Panc1 (cell line): ENCODE measurements around the gene SIRT1. TPM values are rescaled to one million over a fixed set of nuclear protein-coding genes. Genes with fewer than 3 reads are reported as not detected.

Experiments used
- ATAC-seq: fragments of 200-7000 bp; cut with Tn5 transposase; 2 replicates; pipeline ENCODE4 v1.9.1; 2020; ENCODE audit warnings: mild to moderate bottlenecking, moderate library complexity
- BruUV-seq: library from RNA; stranded (reverse); fragments of 400-500 nt; replicated peaks from 2 replicates; lab custom pipeline; 2021; lab: Mats Ljungman, UMichigan
- CTCF ChIA-PET: fragments of 300-600 bp; sonication (Branson Sonifier 250); formaldehyde crosslinking; loops from one replicate; lab custom pipeline; 2022; ENCODE audit warnings: antibody characterized with exemption; lab: Charles Lee
- POLR2A ChIA-PET: fragments of 300-600 bp; sonication (Branson Sonifier 250); formaldehyde crosslinking; loops from one replicate; lab custom pipeline; 2022; ENCODE audit warnings: antibody characterized with exemption; lab: Charles Lee
- DNase-seq: peaks from one replicate; pipeline ENCODE4 v3.0.0-alpha.2; 2010; ENCODE audit warnings: low read depth, low spot score
- H3K27ac ChIP-seq: 2 replicates; pipeline ENCODE4 v1.5.1; 2011; ENCODE audit warnings: mild to moderate bottlenecking, low read length, inconsistent platforms
- H3K27me3 ChIP-seq: fragments of 200-500 bp; sonication (Bioruptor generic); 2 replicates; pipeline ENCODE4 v1.6.0; 2014; ENCODE audit warnings: low read length, inconsistent platforms; ENCODE audit not compliant: control insufficient read depth, insufficient read depth
- H3K36me3 ChIP-seq: fragments of 200-500 bp; sonication (Bioruptor generic); 2 replicates; pipeline ENCODE4 v1.5.1; 2014; ENCODE audit warnings: inconsistent platforms, mild to moderate bottlenecking, low read length, moderate library complexity; ENCODE audit not compliant: control insufficient read depth, insufficient read depth
- H3K4me1 ChIP-seq: 2 replicates; pipeline ENCODE4 v1.5.1; 2011; ENCODE audit warnings: inconsistent platforms, mild to moderate bottlenecking, low read length, moderate library complexity; ENCODE audit not compliant: control insufficient read depth, insufficient read depth
- H3K4me3 ChIP-seq, 2 experiments: 2 replicates each; pipeline ENCODE4 v1.5.1; 2011 to 2012; ENCODE audit warnings: low read depth in 2 of 2, low read length in 2 of 2, mild to moderate bottlenecking in 2 of 2, inconsistent platforms in 1 of 2, moderate library complexity in 1 of 2
- H3K9me3 ChIP-seq: fragments of 200-500 bp; sonication (Bioruptor generic); 2 replicates; pipeline ENCODE4 v1.5.1; 2014; ENCODE audit warnings: low read depth, mild to moderate bottlenecking, inconsistent platforms, low read length, moderate library complexity; ENCODE audit not compliant: control insufficient read depth, insufficient read depth
- CTCF ChIP-seq: fragments of 450-650 bp; IDR thresholded peaks from 2 replicates; pipeline ENCODE4 v1.5.1; 2017; ENCODE audit warnings: mild to moderate bottlenecking
- POLR2AphosphoS5 ChIP-seq: IDR thresholded peaks from 2 replicates; pipeline ENCODE4 v1.6.1; 2012; ENCODE audit warnings: mild to moderate bottlenecking, low read depth, low read length, moderate library complexity
- SIN3A ChIP-seq: IDR thresholded peaks from 2 replicates; pipeline ENCODE4 v1.6.1; 2012; ENCODE audit warnings: low read depth, mild to moderate bottlenecking, low read length, moderate library complexity, borderline replicate concordance; ENCODE audit not compliant: insufficient read depth
- TCF7L2 ChIP-seq: IDR thresholded peaks from 2 replicates; pipeline ENCODE4 v1.6.1; 2011; ENCODE audit warnings: mild to moderate bottlenecking, low read depth, low read length, inconsistent platforms
- in situ Hi-C: cut with HindIII; loops from 2 replicates; pipeline ENCODE4 v1.10.0; 2016; ENCODE audit warnings: low sequenced_read_pairs, low pct_unique_long_range_greater_than_20kb
- intact Hi-C: fragments of 100-400 bp; cut with micrococcal nuclease; formaldehyde crosslinking; loops from one replicate; pipeline ENCODE4 v1.10.0; 2022; ENCODE audit not compliant: unreplicated experiment
- total RNA-seq: library from RNA; stranded (reverse); gene quantifications from one replicate; pipeline ENCODE4 v1.2.1, GENCODE V29; 2021; ENCODE audit not compliant: unreplicated experiment
- TF ChIP-seq, protein P1 (sequence below), 2 experiments: IDR thresholded peaks; 2 replicates each; pipeline ENCODE4 v1.6.1; 2011 to 2012; ENCODE audit warnings: low read depth in 2 of 2, control low read depth in 1 of 2, low read length in 1 of 2, mild to moderate bottlenecking in 1 of 2, moderate library complexity in 1 of 2; ENCODE audit not compliant: insufficient read depth in 1 of 2

SIRT1 gene
- total RNA-seq, 1 experiment from 2014 or later: 45.0 TPM

DNA sequence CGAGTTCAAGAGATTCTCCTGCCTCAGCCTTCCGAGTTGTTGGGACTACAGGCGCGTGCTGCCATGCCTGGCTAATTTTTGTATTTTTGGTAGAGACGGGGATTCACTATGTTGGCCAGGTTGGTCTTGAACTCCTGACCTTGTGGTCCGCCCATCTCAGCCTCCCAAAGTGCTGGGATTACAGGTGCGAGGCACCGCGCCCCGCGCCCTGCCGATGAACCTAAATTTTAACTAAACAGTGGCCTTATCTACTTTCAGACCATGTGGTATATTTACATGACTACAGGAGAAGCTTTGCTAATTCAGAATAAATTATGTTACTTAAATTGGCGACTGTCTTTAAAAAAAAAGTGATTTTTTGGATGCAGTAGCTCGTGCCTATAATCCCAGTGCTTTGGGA lies 9.2 kb downstream of the SIRT1 start:
- in situ Hi-C loops: no loop called here
- Histone ChIP-seq H3K27me3 (no peaks in the 10 kb centered on the region), H3K9me3 (no peaks in the 10 kb centered on the region), H3K4me3 (no peak overlapping the region), H3K27ac (no peak overlapping the region), H3K4me1 (no peaks in the 10 kb centered on the region), H3K36me3 (peaks cover 50% of the 10 kb centered on the region)
- CTCF ChIA-PET: no interaction called here
- no TSS peak for BruUV-seq
- DNase-seq (no peak), ATAC-seq (no peak)
- TF ChIP-seq, protein P1, sequence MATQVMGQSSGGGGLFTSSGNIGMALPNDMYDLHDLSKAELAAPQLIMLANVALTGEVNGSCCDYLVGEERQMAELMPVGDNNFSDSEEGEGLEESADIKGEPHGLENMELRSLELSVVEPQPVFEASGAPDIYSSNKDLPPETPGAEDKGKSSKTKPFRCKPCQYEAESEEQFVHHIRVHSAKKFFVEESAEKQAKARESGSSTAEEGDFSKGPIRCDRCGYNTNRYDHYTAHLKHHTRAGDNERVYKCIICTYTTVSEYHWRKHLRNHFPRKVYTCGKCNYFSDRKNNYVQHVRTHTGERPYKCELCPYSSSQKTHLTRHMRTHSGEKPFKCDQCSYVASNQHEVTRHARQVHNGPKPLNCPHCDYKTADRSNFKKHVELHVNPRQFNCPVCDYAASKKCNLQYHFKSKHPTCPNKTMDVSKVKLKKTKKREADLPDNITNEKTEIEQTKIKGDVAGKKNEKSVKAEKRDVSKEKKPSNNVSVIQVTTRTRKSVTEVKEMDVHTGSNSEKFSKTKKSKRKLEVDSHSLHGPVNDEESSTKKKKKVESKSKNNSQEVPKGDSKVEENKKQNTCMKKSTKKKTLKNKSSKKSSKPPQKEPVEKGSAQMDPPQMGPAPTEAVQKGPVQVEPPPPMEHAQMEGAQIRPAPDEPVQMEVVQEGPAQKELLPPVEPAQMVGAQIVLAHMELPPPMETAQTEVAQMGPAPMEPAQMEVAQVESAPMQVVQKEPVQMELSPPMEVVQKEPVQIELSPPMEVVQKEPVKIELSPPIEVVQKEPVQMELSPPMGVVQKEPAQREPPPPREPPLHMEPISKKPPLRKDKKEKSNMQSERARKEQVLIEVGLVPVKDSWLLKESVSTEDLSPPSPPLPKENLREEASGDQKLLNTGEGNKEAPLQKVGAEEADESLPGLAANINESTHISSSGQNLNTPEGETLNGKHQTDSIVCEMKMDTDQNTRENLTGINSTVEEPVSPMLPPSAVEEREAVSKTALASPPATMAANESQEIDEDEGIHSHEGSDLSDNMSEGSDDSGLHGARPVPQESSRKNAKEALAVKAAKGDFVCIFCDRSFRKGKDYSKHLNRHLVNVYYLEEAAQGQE (IDR thresholded peaks at IDR 0.05; ENCODE audit: insufficient read depth in 1 of 2, low read depth in 2 of 2, low read length in 1 of 2): no peak
- intact Hi-C loops: no loop called here
- POLR2A ChIA-PET: interaction anchor here (0.5 kb wide), 1 partner anchor 8 kb away, joined by 8 read pairs; no protein-coding TSS in a partner anchor

DNA sequence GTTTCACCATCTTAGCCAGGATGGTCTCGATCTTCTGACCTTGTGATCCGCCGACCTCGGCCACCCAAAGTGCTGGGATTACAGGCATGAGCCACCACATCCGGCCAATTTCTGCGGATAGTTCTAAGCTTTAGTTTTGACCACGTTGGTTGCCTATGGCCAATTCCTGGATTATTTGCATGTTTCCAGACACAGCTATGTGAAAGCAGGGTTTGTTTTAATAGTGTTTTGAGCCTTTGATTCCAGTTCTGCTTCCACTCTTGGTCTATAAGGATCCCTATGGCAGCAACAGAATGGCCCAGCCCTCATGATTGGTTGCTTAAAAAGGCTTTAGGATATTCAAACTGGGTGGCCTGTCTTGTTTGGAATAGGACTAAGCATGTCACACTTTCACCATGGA lies 19.1 kb downstream of the SIRT1 start:
- H3K4me3 ChIP-seq: no peak overlapping the region
- H3K4me1 ChIP-seq: no peaks in the 10 kb centered on the region
- BruUV-seq: no TSS peak
- no peaks in the 10 kb centered on the region for H3K27me3 ChIP-seq
- no peak overlapping the region for H3K27ac ChIP-seq
- ChIA-PET CTCF (interaction anchor here (0.6 kb wide), 1 partner anchor 26 kb away, joined by 3 read pairs; no protein-coding TSS in a partner anchor), POLR2A (no interaction called here)
- no peaks in the 10 kb centered on the region for H3K9me3 ChIP-seq
- TF ChIP-seq SIN3A (no peak), CTCF (no peak), POLR2AphosphoS5 (no peak), TCF7L2 (no peak)
- TF ChIP-seq, protein P1 (IDR thresholded peaks at IDR 0.05; ENCODE audit: insufficient read depth in 1 of 2, low read depth in 2 of 2, low read length in 1 of 2): no peak
- intact Hi-C loops (no loop called here), in situ Hi-C loops (no loop called here)
- DNase-seq: no peak
- peak; percentile 50 for ATAC-seq
- peaks cover 43% of the 10 kb centered on the region for H3K36me3 ChIP-seq
